Thyroid gland (tissue), 4 donors: ENCODE data around the gene FASN.

Experiments
- POLR2A ChIP-seq, 2 donors: fragments of 450-650 bp; IDR thresholded peaks; one replicate each; pipeline ENCODE4 v1.6.1; 2017; ENCODE audit warnings: antibody characterized with exemption in 2 of 2, mild to moderate bottlenecking in 2 of 2, moderate library complexity in 1 of 2
- TF ChIP-seq, protein P1 (sequence below), 6 experiments: fragments of 200-600 bp in 3 of 6; fragments of 450-650 bp in 3 of 6; sonication (generic) in 3 of 6; IDR thresholded peaks; one replicate each; pipeline ENCODE4 v1.5.1; 2016 to 2019; ENCODE audit warnings: antibody characterized with exemption in 6 of 6, mild to moderate bottlenecking in 2 of 6, inconsistent platforms in 1 of 6, moderate library complexity in 1 of 6

DNA sequence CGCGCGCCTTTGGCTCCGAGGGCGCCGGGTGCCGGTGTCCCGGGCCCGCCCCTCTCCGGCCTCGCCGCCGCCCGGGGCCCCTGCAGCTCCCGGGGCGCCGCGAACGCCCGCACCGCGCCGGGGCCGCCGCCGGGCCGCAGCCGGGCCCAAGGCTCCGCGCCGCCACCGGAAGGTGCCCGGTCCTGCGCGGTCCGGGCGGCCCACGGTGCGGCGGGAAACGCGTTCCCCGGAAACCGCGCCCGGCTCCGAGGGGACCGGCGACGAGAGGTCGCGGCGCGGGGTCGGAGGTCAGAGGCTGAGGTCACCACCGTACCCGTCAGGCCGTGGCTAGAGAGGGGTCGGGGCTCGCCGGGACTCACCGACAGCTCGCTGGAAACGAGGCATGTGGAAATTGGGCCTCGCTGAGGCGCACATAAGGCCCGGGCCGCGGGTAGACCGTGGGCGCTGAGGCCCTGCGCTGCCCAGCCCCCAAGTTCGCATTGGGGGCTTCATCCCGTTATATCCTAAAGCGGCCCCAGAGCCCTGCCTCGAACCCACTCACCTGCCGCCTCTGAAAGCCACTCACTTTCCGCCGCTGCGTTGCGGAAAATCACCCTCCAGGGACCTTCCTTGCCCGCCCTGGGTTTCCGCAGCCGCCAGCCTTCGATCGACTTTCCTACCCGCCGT is 32.3 kb downstream of the FASN start, which contains the start of gene DUS1L:
- TF ChIP-seq, protein P1, sequence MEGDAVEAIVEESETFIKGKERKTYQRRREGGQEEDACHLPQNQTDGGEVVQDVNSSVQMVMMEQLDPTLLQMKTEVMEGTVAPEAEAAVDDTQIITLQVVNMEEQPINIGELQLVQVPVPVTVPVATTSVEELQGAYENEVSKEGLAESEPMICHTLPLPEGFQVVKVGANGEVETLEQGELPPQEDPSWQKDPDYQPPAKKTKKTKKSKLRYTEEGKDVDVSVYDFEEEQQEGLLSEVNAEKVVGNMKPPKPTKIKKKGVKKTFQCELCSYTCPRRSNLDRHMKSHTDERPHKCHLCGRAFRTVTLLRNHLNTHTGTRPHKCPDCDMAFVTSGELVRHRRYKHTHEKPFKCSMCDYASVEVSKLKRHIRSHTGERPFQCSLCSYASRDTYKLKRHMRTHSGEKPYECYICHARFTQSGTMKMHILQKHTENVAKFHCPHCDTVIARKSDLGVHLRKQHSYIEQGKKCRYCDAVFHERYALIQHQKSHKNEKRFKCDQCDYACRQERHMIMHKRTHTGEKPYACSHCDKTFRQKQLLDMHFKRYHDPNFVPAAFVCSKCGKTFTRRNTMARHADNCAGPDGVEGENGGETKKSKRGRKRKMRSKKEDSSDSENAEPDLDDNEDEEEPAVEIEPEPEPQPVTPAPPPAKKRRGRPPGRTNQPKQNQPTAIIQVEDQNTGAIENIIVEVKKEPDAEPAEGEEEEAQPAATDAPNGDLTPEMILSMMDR (IDR thresholded peaks at IDR 0.05) = no peak
- peak; percentile 4 to 55 for TF ChIP-seq POLR2A (IDR thresholded peaks at IDR 0.05)
